DOHH2 (cell line): ENCODE data around the gene APOA1.

ENCODE experiments used
- CTCF ChIP-seq: fragments of 200-600 bp; sonication (generic); IDR thresholded peaks from one replicate; pipeline ENCODE4 v1.5.1; 2014; ENCODE audit warnings: antibody characterized with exemption, mild to moderate bottlenecking, low read depth, low read length; ENCODE audit not compliant: poor library complexity, severe bottlenecking
- EZH2phosphoT487 ChIP-seq: fragments of 200-600 bp; sonication (generic); IDR thresholded peaks from 2 replicates; pipeline ENCODE4 v1.6.1; 2017; ENCODE audit warnings: borderline replicate concordance, mild to moderate bottlenecking, antibody characterized with exemption, low read length, moderate library complexity, mixed read lengths

GRCh38 chr11:116827461-116827860 lies 10.0 kb downstream of the APOA1 start:
- TF ChIP-seq CTCF (no peak), EZH2phosphoT487 (no peak)
